Right forelimb (tissue), 1 donor: ENCODE measurements around the gene USP6.
A peak's percentile ranks its signal among the peaks of the same experiment; 100 is the strongest.
"Not testable (repeated sequence)": the region's sequence is repeated elsewhere in the genome, so short reads cannot be mapped to it uniquely, and the experiment has no call there.

ENCODE experiments used
- DNase-seq: peaks from one replicate; pipeline ENCODE4 v3.0.0-alpha.2; 2018

Gene USP6

GRCh38 chr17:5115673-5116651 lies at the start of gene USP6:
USP6 (plus strand) TSS chr17:5116032; CDS start chr17:5130368, 14,336 bp downstream.
- no peak for DNase-seq

GRCh38 chr17:5068236-5068635 lies 47.6 kb upstream of the USP6 start:
- DNase-seq = no peak

- no peak for DNase-seq
These were observed 46.1 kb upstream of the USP6 start for GRCh38 chr17:5069724-5070123.

GRCh38 chr17:5075472-5075871 lies 40.4 kb upstream of the USP6 start:
- DNase-seq = not testable (repeated sequence)

- DNase-seq = not testable (repeated sequence)
These were observed 38.6 kb upstream of the USP6 start for GRCh38 chr17:5077275-5077674.

GRCh38 chr17:5077781-5078105 lies 38.1 kb upstream of the USP6 start:
- DNase-seq = no peak

- peak; percentile 93 for DNase-seq
These were observed 37.5 kb upstream of the USP6 start, which contains the start of gene ZFP3 for GRCh38 chr17:5078106-5079028. ZFP3 (plus strand) TSS chr17:5078467; CDS start chr17:5091505, 13,038 bp downstream.

GRCh38 chr17:5080591-5080990 lies 35.2 kb upstream of the USP6 start:
- no peak for DNase-seq

- DNase-seq = no peak
These were observed 23.4 kb upstream of the USP6 start for GRCh38 chr17:5092218-5093010.

- no peak for DNase-seq
These were observed 19.1 kb upstream of the USP6 start for GRCh38 chr17:5096731-5097100.

- DNase-seq = peak; percentile 88
These were observed 18.6 kb upstream of the USP6 start for GRCh38 chr17:5097101-5097834.

GRCh38 chr17:5099271-5099670 lies 16.6 kb upstream of the USP6 start:
- DNase-seq = no peak

GRCh38 chr17:5100832-5101231 lies 15.0 kb upstream of the USP6 start:
- no peak for DNase-seq

- DNase-seq = no peak
These were observed 5.0 kb upstream of the USP6 start for GRCh38 chr17:5110816-5111215.

GRCh38 chr17:5111402-5112204 lies 4.2 kb upstream of the USP6 start, which contains the start of gene ZNF232:
ZNF232 (minus strand) TSS chr17:5111878; CDS start chr17:5111822, 56 bp downstream.
- DNase-seq = peak; percentile 94

- DNase-seq = no peak
These were observed 2.4 kb downstream of the USP6 start for GRCh38 chr17:5118219-5118618.

GRCh38 chr17:5120036-5120435 lies 4.2 kb downstream of the USP6 start:
- DNase-seq = no peak

- not testable (repeated sequence) for DNase-seq
These were observed 4.8 kb downstream of the USP6 start for GRCh38 chr17:5120436-5121185.

- DNase-seq = no peak
These were observed 5.5 kb downstream of the USP6 start for GRCh38 chr17:5121186-5121841.

GRCh38 chr17:5122056-5122455 lies 6.2 kb downstream of the USP6 start:
- DNase-seq = not testable (repeated sequence)
